ENCODE data around the gene DUSP5.
"Not testable (repeated sequence)": the region's sequence is repeated elsewhere in the genome, so short reads cannot be mapped to it uniquely, and the experiment has no call there.

The DUSP5 gene

GRCh38 chr10:110497438-110498086 lies at the start of gene DUSP5:
Gene DUSP5, plus strand, starts transcription at chr10:110497907. Its CDS starts 215 bp downstream, at chr10:110498122.
- DNase-seq: peak; percentile 88

- DNase-seq: no peak
Observed at GRCh38 chr10:110448682-110449418, 48.9 kb upstream of the DUSP5 start.

- no peak for DNase-seq
Observed at GRCh38 chr10:110455446-110455845, 42.3 kb upstream of the DUSP5 start.

- DNase-seq: no peak
Observed at GRCh38 chr10:110456046-110456445, 41.7 kb upstream of the DUSP5 start.

GRCh38 chr10:110456523-110457091 lies 41.1 kb upstream of the DUSP5 start:
- DNase-seq: no peak

GRCh38 chr10:110457851-110458250 lies 39.9 kb upstream of the DUSP5 start:
- DNase-seq: no peak

GRCh38 chr10:110458266-110458920 lies 39.3 kb upstream of the DUSP5 start:
- DNase-seq: no peak

- no peak for DNase-seq
Observed at GRCh38 chr10:110459600-110459999, 38.1 kb upstream of the DUSP5 start.

GRCh38 chr10:110460111-110460809 lies 37.4 kb upstream of the DUSP5 start:
- DNase-seq: no peak

- DNase-seq: no peak
Observed at GRCh38 chr10:110461088-110461487, 36.6 kb upstream of the DUSP5 start.

GRCh38 chr10:110461530-110461929 lies 36.2 kb upstream of the DUSP5 start:
- DNase-seq: no peak

- DNase-seq: no peak
Observed at GRCh38 chr10:110462166-110463095, 35.3 kb upstream of the DUSP5 start.

- DNase-seq: not testable (repeated sequence)
Observed at GRCh38 chr10:110468258-110468657, 29.4 kb upstream of the DUSP5 start.

GRCh38 chr10:110470541-110470940 lies 27.2 kb upstream of the DUSP5 start:
- DNase-seq: not testable (repeated sequence)

- no peak for DNase-seq
Observed at GRCh38 chr10:110471566-110472139, 26.1 kb upstream of the DUSP5 start.

- no peak for DNase-seq
Observed at GRCh38 chr10:110474017-110474416, 23.7 kb upstream of the DUSP5 start.

GRCh38 chr10:110474826-110475225 lies 22.9 kb upstream of the DUSP5 start:
- no peak for DNase-seq

GRCh38 chr10:110475722-110476515 lies 21.8 kb upstream of the DUSP5 start:
- DNase-seq: no peak

GRCh38 chr10:110479710-110480109 lies 18.0 kb upstream of the DUSP5 start:
- no peak for DNase-seq

- DNase-seq: no peak
Observed at GRCh38 chr10:110480387-110480786, 17.3 kb upstream of the DUSP5 start.

- no peak for DNase-seq
Observed at GRCh38 chr10:110481919-110482318, 15.8 kb upstream of the DUSP5 start.
